NCI-H1048 (cell line): Measurements from ENCODE around the gene HTATSF1.

Source experiments
- DNase-seq: peaks from one replicate; lab custom pipeline; 2025; lab: John Stamatoyannopoulos, UW

The HTATSF1 gene, protein sequence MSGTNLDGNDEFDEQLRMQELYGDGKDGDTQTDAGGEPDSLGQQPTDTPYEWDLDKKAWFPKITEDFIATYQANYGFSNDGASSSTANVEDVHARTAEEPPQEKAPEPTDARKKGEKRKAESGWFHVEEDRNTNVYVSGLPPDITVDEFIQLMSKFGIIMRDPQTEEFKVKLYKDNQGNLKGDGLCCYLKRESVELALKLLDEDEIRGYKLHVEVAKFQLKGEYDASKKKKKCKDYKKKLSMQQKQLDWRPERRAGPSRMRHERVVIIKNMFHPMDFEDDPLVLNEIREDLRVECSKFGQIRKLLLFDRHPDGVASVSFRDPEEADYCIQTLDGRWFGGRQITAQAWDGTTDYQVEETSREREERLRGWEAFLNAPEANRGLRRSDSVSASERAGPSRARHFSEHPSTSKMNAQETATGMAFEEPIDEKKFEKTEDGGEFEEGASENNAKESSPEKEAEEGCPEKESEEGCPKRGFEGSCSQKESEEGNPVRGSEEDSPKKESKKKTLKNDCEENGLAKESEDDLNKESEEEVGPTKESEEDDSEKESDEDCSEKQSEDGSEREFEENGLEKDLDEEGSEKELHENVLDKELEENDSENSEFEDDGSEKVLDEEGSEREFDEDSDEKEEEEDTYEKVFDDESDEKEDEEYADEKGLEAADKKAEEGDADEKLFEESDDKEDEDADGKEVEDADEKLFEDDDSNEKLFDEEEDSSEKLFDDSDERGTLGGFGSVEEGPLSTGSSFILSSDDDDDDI

DNA sequence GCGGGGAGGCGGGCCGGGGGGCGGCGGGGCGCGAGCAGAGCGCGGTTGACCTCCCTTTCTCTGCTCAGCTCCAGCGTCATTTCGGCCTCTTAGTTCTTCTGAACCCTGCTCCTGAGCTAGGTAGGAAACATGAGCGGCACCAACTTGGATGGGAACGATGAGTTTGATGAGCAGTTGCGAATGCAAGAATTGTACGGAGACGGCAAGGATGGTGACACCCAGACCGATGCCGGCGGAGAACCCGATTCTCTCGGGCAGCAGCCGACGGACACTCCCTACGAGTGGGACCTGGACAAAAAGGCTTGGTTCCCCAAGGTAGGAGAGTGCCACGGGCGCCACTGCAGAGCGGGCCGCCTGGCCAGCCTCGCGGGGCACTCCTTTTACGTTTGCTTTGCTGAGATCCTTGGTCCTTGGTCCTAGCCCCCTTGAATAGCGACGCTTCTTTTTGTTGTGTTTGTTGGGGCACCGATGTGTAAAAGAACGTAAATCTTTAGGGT is at the start of gene HTATSF1:
Gene HTATSF1 (plus strand): TSS at position 37 of the 497 bp plus-strand sequence. CDS start 93 bp downstream, at position 130.
- DNase-seq: no peak

DNA sequence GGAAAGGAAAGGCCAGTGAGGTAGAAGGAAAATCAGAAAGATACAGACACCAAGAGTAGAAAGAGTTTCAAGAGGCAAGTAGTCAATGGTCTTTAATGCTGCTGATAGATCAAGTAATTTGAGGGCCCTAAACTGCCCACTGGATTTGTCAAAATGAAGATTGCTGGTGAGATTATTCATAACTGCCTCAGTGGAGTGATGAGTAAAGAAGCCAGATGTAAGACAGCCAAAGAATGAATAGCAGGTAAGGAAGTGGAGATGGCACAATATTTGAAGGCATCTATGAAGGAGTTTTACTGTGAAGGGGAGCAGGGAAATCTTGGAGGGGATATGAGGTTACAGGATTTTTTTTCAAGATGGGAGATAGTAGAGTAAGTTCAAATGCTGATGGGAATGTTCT is 49.4 kb upstream of the HTATSF1 start:
- no peak for DNase-seq

DNA sequence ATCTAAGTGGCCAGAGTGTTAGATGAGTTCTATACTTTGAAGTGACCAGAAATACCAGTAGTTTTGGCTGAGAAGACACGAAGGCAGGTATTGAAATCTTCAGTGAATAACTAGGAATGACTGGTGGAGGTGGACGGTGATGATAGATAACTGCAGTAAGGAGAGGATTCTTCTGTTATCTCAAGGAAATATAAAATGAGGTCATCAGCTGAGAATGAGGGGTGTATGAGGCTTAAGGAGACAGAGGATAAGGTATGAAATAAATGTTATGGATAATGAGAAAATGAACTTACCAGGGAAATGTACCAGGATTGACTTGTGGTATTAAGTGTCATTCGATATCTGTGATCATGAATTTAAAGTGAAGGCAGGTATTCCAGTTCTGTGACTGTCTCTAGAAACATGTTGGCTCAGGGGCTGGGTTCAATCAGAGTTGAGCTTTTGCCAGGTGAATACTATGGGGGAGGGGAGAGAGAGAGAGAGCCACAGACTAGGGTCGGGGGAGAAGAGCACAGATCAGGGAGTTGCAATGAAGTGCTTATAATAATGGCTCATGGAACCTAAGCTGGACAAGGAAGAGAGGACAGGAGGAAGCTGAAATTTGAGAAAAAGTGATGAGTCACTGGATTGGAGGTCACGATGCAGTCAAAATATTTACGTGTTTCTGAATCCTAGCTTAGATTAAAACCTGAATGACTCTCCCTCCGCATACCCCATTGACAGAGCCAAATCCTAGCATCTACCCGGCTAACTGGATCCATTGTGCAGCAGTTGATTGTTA is 47.2 kb upstream of the HTATSF1 start:
- no peak for DNase-seq

DNA sequence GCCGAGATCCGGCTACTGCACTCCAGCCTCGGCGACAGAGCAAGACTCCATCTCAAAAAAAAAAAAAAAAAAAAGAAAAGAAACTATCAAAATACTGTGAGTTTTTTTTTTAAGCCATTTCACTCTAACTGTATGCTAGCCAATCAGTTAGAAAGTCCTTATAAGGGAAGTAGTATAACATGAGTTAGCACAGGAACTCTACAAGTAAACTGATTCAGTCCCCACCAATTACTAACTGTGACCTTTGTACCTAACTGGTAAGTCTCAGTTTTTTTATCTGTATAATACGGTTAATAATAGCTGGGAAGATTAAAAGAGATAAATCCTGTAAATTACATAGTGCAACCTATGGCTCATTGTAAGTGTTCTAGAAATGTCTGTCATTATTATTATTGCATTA is 44.8 kb upstream of the HTATSF1 start:
- DNase-seq: no peak

DNA sequence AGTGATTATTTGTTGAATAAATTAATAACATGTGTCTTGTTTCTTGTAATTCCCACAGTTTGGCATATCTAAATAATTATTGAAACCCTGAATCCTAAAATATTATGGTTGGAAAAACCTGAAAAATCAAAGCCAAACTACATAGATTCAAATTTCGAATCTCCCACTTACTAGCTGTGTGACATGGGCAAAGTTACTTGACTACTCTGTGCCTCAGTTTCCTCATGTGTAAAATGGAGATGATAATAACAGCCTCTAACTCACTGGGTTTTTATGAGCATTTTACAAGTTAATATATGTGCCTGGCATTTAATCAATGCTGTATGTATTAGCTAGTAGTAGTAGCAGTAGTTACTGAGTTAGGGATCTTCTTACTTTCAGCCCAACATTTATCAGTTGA is 44.3 kb upstream of the HTATSF1 start:
- no peak for DNase-seq

DNA sequence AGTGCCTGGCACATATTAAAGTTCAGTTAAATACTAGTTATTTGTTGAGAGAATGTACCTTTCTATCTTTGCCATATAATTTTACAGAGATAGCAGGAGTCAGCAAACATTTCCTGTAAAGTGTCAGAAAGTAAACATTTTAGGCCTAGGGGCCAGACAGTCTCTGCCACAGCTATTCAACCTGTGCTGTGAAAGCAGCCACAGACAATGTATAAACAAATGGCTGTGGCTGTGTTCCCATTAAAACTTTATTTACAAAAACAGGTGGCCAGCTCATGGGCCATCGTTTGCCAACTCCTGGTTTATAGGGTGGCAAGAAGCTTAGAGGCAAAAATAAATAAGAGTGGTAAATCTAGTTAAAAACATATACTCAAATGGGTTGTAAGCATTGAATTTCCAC is 43.6 kb upstream of the HTATSF1 start:
- no peak for DNase-seq

DNA sequence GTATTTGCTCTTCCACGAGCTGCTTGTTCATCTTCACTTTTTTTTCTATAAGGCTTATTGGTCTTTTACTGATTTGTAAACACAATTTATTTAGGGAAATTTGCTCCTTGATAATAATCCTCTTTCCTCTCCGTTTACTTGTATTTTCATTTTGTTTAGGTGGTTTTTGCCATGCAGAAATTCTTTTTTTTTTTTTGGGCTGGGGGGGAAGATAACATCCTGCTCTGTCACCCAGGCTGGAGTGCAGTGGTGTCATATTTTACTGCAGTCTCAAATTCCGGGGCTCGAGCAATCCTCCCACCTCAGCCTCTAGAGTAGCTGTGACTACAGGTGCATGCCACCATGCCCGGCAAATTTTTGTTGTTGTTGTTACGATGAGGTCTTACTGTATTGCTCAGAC is 41.3 kb upstream of the HTATSF1 start:
- no peak for DNase-seq

DNA sequence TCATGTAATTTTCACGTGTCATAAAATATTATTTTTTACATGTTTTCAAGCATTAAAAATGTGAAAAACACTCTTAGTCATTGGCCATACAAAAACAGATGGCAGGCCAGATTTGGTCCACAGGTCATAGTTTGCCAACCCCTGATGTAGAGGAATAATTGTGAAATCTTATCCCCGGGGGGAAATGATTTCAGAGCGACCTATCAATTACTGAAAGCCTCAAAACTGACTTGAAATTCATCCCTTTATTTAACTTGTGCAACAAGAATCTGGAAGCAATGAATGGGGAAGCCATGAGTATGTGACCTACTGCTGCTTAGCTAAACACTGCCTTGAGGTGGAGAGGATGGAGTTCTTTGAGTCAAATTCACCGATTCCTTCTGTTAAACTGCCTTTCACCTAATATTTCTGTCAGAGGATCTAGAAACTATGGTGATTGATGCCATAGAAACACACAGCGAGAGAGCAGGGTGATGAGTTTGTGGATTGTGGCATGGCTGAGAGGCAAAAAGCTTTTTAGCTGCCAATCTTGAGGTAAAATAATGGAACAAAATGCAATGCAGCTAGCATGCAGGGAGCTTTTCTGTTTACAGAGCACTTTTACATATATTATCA is 40.0 kb upstream of the HTATSF1 start:
- no peak for DNase-seq

DNA sequence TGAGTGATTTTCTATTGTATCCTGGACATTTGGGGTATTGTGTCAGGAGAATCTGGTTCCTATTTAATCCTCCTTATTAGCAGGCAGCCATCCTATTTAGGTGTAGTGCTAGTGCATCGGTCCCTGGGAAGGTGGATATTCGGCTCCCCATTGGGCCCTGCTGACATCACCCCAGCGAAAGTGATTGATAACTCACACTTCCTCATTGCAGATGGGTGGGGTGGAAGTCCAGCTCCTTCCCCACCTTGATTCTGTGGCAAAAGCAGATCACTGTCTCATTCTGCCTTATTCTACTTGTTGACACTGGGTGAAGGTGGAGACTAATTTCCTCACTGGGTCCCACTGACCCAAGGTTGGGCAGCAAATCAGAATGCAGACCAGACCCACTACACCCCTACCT is 32.8 kb upstream of the HTATSF1 start:
- DNase-seq: no peak

DNA sequence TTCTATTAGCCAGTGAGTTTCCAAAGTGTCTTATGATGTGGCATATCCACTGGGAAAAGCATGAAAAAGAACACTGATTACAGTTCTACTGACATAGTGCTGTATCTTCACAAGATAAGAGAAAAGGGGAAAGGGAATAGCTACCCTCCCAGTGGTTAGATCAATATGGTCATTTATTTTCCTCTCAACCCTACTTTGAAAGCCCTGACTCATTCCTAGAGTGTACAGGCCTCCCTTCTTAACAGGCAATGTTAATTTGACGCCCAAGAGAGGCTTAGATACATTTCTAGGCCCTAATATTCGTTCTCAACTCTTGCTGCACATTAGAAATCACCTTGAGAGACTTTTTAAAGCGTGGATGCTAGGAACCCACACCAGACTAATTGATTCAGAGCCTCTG is 30.1 kb upstream of the HTATSF1 start:
- no peak for DNase-seq

DNA sequence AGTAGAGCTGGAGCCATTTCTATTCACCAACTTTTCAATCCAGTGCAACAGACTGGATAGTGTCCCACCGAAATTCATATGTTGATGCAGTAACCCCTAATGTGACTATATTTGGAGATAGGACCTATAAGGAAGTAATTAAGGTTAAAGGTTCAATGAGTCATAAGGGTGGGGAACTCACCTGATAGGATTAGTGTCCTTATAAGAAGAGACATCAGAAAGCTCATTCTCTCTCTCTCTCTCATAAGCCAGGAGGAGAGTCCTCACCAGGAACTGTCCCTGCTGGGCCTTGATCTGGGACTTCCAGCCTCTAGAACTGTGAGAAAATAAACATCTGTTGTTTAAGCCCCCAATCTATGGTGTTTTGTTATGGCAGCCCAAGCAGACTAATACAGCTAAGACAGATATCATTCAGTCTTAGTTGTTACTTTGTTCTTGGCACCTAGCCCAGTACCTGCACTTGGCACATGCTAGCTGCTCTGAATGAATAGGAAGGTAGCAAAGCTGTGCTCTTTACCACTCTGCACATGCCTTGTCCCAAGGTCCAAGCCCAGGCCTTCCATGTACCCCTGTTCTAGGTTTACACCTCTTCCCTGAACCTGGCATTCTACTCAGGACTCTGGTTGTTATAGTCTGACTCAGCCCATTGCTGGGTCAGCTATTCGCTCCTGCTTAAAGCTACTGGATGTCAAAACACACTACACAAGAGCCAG is 28.8 kb upstream of the HTATSF1 start:
- no peak for DNase-seq

DNA sequence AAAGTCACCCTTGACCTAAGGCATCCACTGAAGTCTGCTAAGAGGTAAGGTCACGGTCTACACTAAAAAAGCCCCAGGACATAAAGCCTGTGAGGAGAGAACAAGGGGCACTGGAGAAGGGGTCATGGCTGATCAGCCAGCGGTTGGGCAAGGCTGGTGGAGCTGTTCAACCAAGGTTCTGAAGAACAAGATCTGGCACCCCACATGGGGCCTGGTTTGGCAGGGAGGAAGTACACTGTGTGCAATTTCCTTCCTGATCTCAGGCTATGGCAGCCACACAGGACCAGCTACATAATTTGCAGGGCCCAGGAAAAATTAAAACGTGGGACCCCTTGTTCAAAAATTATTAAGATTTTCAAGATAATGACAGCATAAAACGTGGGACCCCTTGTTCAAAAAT is 23.7 kb upstream of the HTATSF1 start:
- no peak for DNase-seq

DNA sequence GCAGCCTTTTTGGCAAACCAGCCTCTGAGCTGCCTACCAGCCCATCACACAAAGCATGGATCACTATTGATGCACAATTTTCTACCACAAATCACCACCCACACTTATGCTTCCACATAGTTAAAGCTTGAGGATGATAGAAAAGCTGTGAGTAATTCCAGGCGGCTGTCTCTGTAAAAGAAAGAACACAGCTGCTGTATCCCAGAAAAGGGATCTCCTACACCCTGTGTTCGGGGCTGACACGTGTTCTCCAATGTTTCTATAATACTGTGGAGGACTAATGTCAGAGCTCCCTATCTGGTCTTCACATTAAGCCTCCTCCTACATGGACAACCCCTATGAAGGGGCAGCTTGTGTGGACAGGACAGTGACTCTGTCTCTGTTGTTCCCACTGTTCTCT is 22.2 kb upstream of the HTATSF1 start:
- no peak for DNase-seq

DNA sequence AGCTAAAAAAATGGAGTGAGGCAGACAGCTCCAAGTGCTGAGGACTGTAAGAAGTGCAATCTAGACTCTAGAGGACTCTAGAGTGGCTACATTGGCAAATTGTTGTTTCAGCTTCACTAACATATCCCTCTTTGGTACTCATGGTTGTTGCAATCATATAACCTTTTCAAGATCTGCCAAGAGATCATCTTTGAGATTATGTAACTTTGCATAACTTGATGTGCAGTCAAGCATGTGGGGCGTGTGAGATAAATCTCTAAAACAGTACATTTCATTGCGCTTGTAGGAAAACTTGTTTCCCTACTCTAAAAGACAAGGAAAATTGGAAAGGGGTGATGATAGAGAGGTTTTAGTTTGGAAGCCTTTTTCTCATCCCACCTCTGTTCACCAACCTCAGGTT is 20.9 kb upstream of the HTATSF1 start:
- DNase-seq: no peak

DNA sequence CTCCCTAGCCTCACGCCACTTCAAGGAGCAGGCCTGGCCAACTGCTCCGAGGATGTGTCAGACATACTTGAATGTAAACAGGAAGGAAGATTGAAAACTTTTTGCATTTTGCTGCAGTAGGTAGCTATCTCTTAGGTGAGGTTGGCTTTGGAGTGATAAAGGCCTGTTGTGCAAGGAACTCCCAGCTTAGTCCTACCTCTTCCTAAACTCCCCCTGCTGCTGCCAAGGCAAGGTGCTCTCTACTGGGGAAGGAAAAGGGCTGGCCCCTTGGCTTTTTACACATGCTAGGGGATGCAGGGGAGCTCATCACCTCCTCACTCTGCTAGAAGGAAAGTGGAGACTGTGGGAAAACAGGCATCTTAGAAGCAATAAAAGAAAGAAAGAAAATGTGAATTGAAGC is 20.4 kb upstream of the HTATSF1 start:
- DNase-seq: no peak

DNA sequence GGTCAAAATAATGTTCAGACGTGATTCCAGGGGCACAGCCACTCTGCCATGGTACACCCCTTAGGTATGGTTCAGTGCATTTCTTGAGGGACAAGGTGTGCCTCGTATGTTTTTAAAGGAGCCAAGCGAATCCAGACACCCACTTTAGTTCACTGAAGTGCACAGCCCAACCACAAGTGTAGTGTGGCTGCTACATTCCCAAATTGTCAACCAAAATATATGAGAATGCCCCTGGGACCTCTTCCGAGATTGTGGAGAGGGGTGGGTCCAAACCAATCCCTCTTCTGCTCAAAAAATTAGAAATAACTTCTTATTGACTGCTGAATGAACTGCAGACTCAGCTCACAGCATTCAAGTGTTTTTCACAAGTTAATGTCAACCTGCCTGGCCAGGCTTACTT is 17.0 kb upstream of the HTATSF1 start:
- DNase-seq: no peak

DNA sequence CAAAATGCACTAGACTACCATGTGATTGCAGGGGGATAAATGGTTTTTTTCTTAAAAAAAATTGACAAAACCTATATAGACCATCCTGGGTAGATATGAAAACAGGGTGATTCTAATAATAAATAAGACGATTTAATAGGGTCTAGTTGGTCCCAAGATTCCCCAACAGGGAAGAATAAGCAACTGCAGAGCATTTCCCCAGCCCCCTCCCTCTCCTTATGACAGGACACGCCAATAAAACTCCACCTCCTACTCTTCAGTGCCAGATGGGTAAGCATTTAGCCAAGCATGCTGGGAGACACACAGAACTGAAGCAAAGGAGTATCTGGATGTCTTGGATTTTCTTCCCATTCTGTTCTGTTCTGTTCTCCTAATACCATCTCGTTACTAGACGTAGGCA is 9.7 kb upstream of the HTATSF1 start, which contains the start of gene BRS3:
Gene BRS3 (plus strand): TSS at position 301 of the 400 bp plus-strand sequence. CDS start 168 bp downstream, outside the sequence.
- DNase-seq: no peak

DNA sequence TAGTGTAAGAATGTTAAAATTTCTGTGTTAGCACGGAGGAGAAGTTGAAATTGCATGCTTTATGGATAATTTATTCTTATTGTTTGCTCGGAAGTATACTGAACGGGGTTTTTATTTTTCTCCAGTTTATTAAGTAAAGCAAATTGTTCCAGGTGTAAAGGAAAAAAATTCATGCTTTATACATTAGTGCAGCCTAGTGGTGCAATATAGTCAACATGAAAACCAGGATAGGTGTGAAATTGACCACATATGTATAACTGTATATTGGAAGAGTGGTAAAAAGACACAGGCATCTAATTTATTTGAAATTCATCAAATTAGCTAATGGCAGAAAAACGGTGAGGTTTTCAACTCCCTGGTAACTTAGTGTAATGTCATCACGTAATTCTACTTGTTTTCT is 8.7 kb upstream of the HTATSF1 start:
- DNase-seq: no peak

DNA sequence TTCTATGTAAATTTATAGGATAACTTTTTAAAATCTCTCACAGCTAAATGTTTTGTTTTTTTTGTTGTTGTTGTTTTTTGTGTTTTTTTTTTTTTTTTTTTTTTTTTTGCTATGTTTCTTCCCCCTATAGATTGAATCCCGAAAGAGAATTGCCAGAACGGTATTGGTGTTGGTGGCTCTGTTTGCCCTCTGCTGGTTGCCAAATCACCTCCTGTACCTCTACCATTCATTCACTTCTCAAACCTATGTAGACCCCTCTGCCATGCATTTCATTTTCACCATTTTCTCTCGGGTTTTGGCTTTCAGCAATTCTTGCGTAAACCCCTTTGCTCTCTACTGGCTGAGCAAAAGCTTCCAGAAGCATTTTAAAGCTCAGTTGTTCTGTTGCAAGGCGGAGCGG is 5.6 kb upstream of the HTATSF1 start:
- no peak for DNase-seq

DNA sequence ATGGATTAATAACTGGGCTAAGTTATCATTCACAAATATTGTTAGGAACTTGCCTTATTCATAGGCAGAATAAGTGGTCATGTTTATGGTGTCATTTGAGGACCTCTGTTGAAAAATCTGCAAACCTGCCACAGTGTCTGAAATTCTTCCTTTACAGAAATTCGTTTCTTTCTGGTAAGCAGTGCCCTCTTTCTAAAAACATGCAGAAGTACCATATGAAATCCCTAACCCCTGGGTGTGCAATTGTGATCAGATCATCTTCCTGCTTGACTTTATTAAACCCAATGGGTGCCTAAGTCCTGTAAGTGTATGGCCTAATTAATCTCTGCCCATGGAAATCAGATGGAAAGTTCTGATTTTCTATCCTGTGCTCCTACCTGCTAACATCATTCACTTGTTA is 4.4 kb upstream of the HTATSF1 start:
- no peak for DNase-seq

DNA sequence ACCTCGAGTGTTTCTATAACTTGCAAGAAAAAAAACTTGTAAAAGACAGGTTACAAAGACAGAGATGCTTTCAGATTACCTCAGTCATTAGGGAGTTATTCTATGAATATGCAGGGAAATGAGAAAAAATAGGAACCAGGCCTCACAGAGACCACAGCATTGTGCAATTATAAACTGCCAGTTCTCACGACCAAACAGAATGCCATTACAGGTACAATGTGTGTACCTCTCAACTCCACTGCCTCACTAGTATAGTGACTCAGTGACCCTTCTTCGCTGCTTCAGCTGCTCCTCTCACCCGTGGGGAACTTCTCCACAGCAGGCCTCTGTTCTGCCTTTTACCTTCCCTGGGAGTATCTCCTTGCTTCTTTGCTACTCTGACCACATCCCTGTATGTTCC is 2.3 kb upstream of the HTATSF1 start:
- no peak for DNase-seq
